KMS-11 (cell line): ENCODE measurements around the gene PRDX5.
"Not testable (repeated sequence)": the region's sequence is repeated elsewhere in the genome, so short reads cannot be mapped to it uniquely, and the experiment has no call there.

Experiments
- H2AFZ ChIP-seq: fragments of 200-600 bp; sonication (generic); 2 replicates; pipeline ENCODE4 v1.6.1; 2016; ENCODE audit warnings: antibody characterized with exemption, mixed run types, low read depth
- H3K27ac ChIP-seq: fragments of 200-600 bp; sonication (generic); 2 replicates; pipeline ENCODE4 v1.6.1; 2016; ENCODE audit warnings: mild to moderate bottlenecking, mixed run types
- H3K27me3 ChIP-seq: fragments of 200-600 bp; sonication (generic); 2 replicates; pipeline ENCODE4 v1.6.1; 2017; ENCODE audit warnings: mild to moderate bottlenecking, low read depth, mixed run types, moderate library complexity; ENCODE audit not compliant: insufficient read depth
- H3K36me3 ChIP-seq: fragments of 200-600 bp; sonication (generic); 2 replicates; pipeline ENCODE4 v1.6.1; 2017; ENCODE audit warnings: mild to moderate bottlenecking, mixed run types; ENCODE audit not compliant: insufficient read depth
- H3K4me1 ChIP-seq: fragments of 200-600 bp; sonication (generic); 2 replicates; pipeline ENCODE4 v1.6.1; 2016; ENCODE audit warnings: mild to moderate bottlenecking, low read depth, mixed run types; ENCODE audit not compliant: poor library complexity, severe bottlenecking
- H3K4me2 ChIP-seq: fragments of 200-600 bp; sonication (generic); 2 replicates; pipeline ENCODE4 v1.7.0; 2016; ENCODE audit warnings: mild to moderate bottlenecking, mixed run types
- H3K4me3 ChIP-seq: fragments of 200-600 bp; sonication (generic); IDR thresholded peaks from 2 replicates; pipeline ENCODE4 v1.6.1; 2017; ENCODE audit warnings: low read depth, low read length, mixed read lengths; ENCODE audit not compliant: insufficient read depth
- H3K79me2 ChIP-seq: fragments of 200-600 bp; sonication (generic); 2 replicates; pipeline ENCODE4 v1.6.1; 2016; ENCODE audit warnings: low read depth, mixed run types; ENCODE audit not compliant: insufficient read depth
- H3K9ac ChIP-seq: fragments of 200-600 bp; sonication (generic); 2 replicates; pipeline ENCODE4 v1.6.1; 2016; ENCODE audit warnings: mild to moderate bottlenecking, mixed run types
- H4K20me1 ChIP-seq: fragments of 200-600 bp; sonication (generic); 2 replicates; pipeline ENCODE4 v1.6.1; 2016; ENCODE audit warnings: mild to moderate bottlenecking, mixed run types; ENCODE audit not compliant: insufficient read depth
- CTCF ChIP-seq: fragments of 200-600 bp; sonication (generic); conservative IDR thresholded peaks from 2 replicates; pipeline ENCODE4 v1.6.1; 2017; ENCODE audit warnings: low read depth, mild to moderate bottlenecking, antibody characterized with exemption, low read length, moderate library complexity, mixed read lengths

PRDX5 gene

DNA sequence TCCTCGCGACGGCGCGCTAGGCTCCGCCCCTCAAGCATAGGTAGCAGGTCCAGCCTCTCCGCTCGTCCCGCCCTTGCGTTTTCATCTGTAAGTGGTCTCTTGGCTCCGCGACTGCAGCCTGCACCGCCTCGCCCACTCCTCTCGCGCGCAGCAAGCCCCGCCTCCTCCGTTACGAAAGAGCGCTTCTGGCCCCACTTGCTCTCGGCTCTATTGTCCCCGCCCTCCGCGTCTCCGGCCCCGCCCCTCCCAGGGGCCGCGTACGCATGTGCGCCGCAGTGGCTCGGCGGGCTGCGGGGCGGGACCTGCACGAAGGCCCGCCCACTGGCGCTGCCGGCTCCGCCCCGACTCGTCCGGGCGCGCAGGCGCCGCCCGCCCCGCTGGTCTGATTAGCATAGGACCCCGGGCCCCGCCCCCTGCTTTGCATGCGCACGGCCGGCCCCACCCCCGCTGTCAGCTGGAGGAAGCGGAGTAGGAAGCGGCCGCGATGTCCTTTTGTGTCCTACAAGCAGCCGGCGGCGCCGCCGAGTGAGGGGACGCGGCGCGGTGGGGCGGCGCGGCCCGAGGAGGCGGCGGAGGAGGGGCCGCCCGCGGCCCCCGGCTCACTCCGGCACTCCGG is 12.7 kb upstream of the PRDX5 start, which contains the start of gene ESRRA:
ESRRA (plus strand) TSS at position 450 of the 616 bp plus-strand sequence. CDS start 1,656 bp downstream, outside the sequence.
- H3K4me3 ChIP-seq: no peak within 1 kb of the TSS
- peak within 1 kb of the TSS; percentile 98 for H3K9ac ChIP-seq
- no peaks in the 10 kb centered on the region for H4K20me1 ChIP-seq
- peak within 1 kb of the TSS; percentile 90 for H3K4me2 ChIP-seq
- H3K27ac ChIP-seq: peak within 1 kb of the TSS; percentile 100
- H3K36me3 ChIP-seq: no peaks in the 10 kb centered on the region
- peaks cover 6% of the 10 kb centered on the region for H3K27me3 ChIP-seq
- peaks cover 26% of the 10 kb centered on the region for H3K79me2 ChIP-seq
- no peak for TF ChIP-seq CTCF
- peak within 1 kb of the TSS; percentile 77 for H2AFZ ChIP-seq
- H3K4me1 ChIP-seq: peaks cover 52% of the 10 kb centered on the region

- peaks cover 48% of the 10 kb centered on the region for H3K4me1 ChIP-seq
- H3K36me3 ChIP-seq: no peaks in the 10 kb centered on the region
- peak; percentile 47; the same call in 1 of the 2 replicates for TF ChIP-seq CTCF
- no peaks in the 10 kb centered on the region for H4K20me1 ChIP-seq
- H3K4me3 ChIP-seq: no peak overlapping the region
- peak overlapping the region; percentile 37 for H2AFZ ChIP-seq
- peak overlapping the region; percentile 75 for H3K27ac ChIP-seq
- peak overlapping the region; percentile 90 for H3K4me2 ChIP-seq
- peaks cover 33% of the 10 kb centered on the region for H3K79me2 ChIP-seq
- H3K27me3 ChIP-seq: no peaks in the 10 kb centered on the region; the same call in 1 of the 2 replicates
- H3K9ac ChIP-seq: peak overlapping the region; percentile 76
Measured at GRCh38 chr11:64305691-64306562, 12.0 kb upstream of the PRDX5 start.

DNA sequence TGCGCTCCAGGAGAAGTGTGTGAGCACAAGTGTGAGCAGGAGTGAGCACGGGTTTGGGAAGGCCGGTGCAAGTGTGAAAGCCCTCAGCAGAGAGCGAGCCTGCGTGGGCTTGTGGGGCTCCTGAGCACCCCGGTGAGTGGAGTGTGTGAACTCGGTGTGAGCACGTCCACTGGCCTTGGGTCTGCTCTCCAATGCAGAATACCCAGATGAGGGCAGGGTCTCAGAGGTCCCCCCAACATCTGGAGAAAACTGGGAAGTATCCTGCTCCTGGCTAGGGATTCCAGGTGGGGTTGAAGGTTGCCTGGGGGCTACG is 11.4 kb upstream of the PRDX5 start:
- peaks cover 42% of the 10 kb centered on the region for H3K4me1 ChIP-seq
- no peak overlapping the region for H3K4me3 ChIP-seq
- H3K79me2 ChIP-seq: peaks cover 36% of the 10 kb centered on the region
- no peaks in the 10 kb centered on the region for H3K36me3 ChIP-seq
- H4K20me1 ChIP-seq: no peaks in the 10 kb centered on the region
- peak overlapping the region; percentile 76 for H3K9ac ChIP-seq
- H2AFZ ChIP-seq: peak overlapping the region; percentile 37
- TF ChIP-seq CTCF: no peak
- H3K4me2 ChIP-seq: peak overlapping the region; percentile 90
- H3K27me3 ChIP-seq: no peaks in the 10 kb centered on the region; the same call in 1 of the 2 replicates
- H3K27ac ChIP-seq: peak overlapping the region; percentile 75

DNA sequence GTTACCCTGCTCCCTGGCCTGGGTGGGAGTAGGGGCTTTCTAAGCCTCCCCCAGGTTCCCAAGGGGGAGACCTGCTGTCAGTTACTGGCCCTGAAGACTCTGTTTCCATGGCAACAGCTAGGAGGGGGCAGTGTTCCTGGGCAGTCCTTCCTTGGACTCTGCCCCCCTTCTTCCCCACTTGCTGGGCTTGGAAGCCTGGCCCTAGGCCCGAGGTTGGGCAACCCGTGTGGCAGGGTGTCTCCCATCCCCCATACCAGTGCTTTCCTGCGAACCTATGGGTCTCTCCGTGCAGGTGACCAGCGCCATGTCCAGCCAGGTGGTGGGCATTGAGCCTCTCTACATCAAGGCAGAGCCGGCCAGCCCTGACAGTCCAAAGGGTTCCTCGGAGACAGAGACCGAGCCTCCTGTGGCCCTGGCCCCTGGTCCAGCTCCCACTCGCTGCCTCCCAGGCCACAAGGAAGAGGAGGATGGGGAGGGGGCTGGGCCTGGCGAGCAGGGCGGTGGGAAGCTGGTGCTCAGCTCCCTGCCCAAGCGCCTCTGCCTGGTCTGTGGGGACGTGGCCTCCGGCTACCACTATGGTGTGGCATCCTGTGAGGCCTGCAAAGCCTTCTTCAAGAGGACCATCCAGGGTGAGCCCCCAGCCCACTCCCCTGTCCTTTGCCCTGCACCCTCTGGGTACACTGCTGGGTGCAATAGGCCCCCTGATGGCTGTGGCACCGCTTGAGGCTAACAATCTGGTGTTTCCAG is 10.9 kb upstream of the PRDX5 start:
- no peak overlapping the region for H3K4me3 ChIP-seq
- H3K36me3 ChIP-seq: no peaks in the 10 kb centered on the region
- H3K27ac ChIP-seq: peak overlapping the region; percentile 75
- H2AFZ ChIP-seq: no peak overlapping the region
- peak overlapping the region; percentile 76; the same call in 1 of the 2 replicates for H3K9ac ChIP-seq
- no peaks in the 10 kb centered on the region for H3K27me3 ChIP-seq
- H3K4me1 ChIP-seq: peaks cover 42% of the 10 kb centered on the region
- TF ChIP-seq CTCF: no peak
- H4K20me1 ChIP-seq: no peaks in the 10 kb centered on the region
- H3K79me2 ChIP-seq: peaks cover 36% of the 10 kb centered on the region
- H3K4me2 ChIP-seq: peak overlapping the region; percentile 90

- peaks cover 41% of the 10 kb centered on the region for H3K4me1 ChIP-seq
- H3K4me2 ChIP-seq: 0 out of 2 replicates have a peak overlapping the region, but pooled peaks have one; percentile 17
- not testable (repeated sequence) for H3K9ac ChIP-seq, H2AFZ ChIP-seq, H4K20me1 ChIP-seq, H3K36me3 ChIP-seq, H3K27me3 ChIP-seq, H3K4me3 ChIP-seq
- peaks cover 44% of the 10 kb centered on the region for H3K79me2 ChIP-seq
- peak overlapping the region; percentile 11; the same call in 1 of the 2 replicates for H3K27ac ChIP-seq
Measured at GRCh38 chr11:64307795-64308194, 10.1 kb upstream of the PRDX5 start.
